ENCODE data around the gene SLC12A4. TPM values are rescaled to one million over a fixed set of nuclear protein-coding genes. Genes with fewer than 3 reads are reported as not detected.

SLC12A4 gene
- total and polyA plus RNA-seq, 2 of the 13 experiments (the other 11 are each of a cell fraction or from before 2014, with no cell fraction given): 65.1 to 84.3 TPM

GRCh38 chr16:67993207-67994039 is 25.0 kb upstream of the SLC12A4 start (continued):
- peak in 1 of 2 experiments; percentile 28; a peak in 1 of 4 replicates for TF ChIP-seq REST (IDR thresholded peaks at IDR 0.05; ENCODE audit: borderline replicate concordance in 1 of 2, low read depth in 1 of 2, low read length in 2 of 2)
- peak; percentile 93 for TF ChIP-seq ZNF691 (CRISPR knock-in tag; IDR thresholded peaks at IDR 0.05; ENCODE audit: borderline replicate concordance, low read depth)
- 0 out of 2 replicates have a peak, but pooled peaks have one; percentile 68 for TF ChIP-seq CHCHD3 (CRISPR knock-in tag; IDR thresholded peaks at IDR 0.05)
- peak; percentile 58; the same call in 1 of the 2 replicates for TF ChIP-seq HNF1B (CRISPR knock-in tag; IDR thresholded peaks at IDR 0.05)
- no peak for TF ChIP-seq BATF2 (CRISPR knock-in tag; IDR thresholded peaks at IDR 0.05)
- peak; percentile 92; the same call in 1 of the 2 replicates for TF ChIP-seq ZNF580 (CRISPR knock-in tag; IDR thresholded peaks at IDR 0.05; ENCODE audit: borderline replicate concordance, low read depth)
- TF ChIP-seq ATRX (CRISPR knock-in tag; IDR thresholded peaks at IDR 0.05; ENCODE audit: borderline replicate concordance): no peak
- TF ChIP-seq NPAS2 (CRISPR knock-in tag; IDR thresholded peaks at IDR 0.05; ENCODE audit: borderline replicate concordance): no peak
- TF ChIP-seq KAT2B (IDR thresholded peaks at IDR 0.05; ENCODE audit: borderline replicate concordance, low read depth, low read length): no peak
- no peak for TF ChIP-seq GABPA (IDR thresholded peaks at IDR 0.05; ENCODE audit: low read depth, low read length)
- no peak for TF ChIP-seq GABPA (CRISPR knock-in tag; IDR thresholded peaks at IDR 0.05; ENCODE audit: low read depth)
- TF ChIP-seq TCF7L2 (IDR thresholded peaks at IDR 0.05; ENCODE audit: low read depth, low read length): no peak
- TF ChIP-seq ZNF850 (CRISPR knock-in tag; conservative IDR thresholded peaks at IDR 0.05): 0 out of 2 replicates have a peak, but pooled peaks have one; percentile 16
- TF ChIP-seq ZNF33B (CRISPR knock-in tag; IDR thresholded peaks at IDR 0.05): no peak
- TF ChIP-seq MZF1 (CRISPR knock-in tag; IDR thresholded peaks at IDR 0.05; ENCODE audit: borderline replicate concordance): no peak; the same call in 1 of the 2 replicates
- TF ChIP-seq ARID4A (CRISPR knock-in tag; IDR thresholded peaks at IDR 0.05; ENCODE audit: borderline replicate concordance): peak; percentile 86
